Measurements from ENCODE around the gene RPAP2.
"Not testable (repeated sequence)": the region's sequence is repeated elsewhere in the genome, so short reads cannot be mapped to it uniquely, and the experiment has no call there.

The RPAP2 gene

DNA sequence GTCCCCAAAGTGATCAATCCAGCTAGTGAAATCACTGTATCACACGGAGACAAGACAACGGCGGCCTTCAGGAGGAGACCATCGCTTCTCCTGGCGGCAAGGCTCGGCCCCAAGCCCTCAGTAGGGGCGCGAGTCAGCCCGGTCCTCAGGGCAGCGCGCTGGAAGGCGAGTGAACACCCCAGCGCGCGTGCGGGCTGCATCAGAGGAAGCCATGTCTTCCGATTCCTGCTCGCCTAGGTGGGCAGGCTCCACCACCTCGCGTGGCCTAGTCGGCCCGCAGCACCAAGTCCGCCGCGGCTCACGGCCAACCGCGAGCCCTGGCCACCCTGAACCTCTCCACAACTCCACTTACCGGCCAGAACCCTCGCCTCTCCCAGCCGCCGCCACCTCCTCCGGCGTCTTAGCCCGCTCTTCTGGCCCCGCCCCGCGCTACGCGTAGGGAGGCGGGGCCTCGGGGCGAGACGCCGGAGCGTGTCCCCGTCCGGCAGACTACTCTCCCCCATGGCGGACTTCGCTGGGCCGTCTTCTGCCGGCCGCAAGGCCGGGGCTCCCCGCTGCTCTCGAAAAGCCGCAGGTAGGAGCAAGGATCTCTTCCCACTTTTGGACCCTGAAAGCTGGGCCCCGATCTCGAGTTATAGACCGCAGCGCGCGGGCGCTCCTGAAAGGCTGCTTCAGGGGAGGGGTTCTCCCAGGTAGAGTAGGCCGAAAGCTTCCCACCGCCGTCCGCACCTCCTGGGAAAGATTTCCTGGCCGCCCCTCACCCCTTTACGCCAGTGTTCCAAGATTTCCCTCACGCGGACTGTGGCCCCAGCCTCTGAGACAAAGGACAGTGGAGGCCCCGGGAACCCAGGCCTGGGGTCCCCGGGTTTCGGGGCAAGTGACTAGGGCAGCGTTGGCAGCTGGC, at the start of gene RPAP2, which contains the start of gene GLMN:
Gene RPAP2, plus strand, starts transcription at position 487 of the 904 bp plus-strand sequence. Its CDS starts 15 bp downstream, at position 502.
Gene GLMN, minus strand, starts transcription at position 415 of the 904 bp plus-strand sequence. CDS start 988 bp downstream, outside the sequence.
- DNase-seq (ENCODE audit: low spot score) = peak; percentile 87

DNA sequence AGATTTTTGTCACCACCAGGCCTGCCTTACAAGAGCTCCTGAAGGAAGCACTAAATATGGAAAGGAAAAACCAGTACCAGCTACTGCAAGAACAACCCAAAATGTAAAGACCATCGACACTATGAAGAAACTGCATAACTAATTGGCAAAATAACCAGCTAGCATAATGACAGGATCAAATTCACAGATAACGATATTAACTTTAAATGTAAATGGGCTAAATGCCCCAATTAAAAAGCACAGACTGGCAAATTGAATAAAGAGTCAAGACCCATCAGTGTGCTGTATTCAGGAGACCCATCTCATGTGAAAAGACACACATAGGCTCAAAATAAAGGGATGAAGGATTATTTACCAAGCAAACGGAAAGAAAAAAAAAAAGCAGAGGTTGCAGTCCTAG, 44.1 kb upstream of the RPAP2 start:
- DNase-seq (ENCODE audit: low spot score) = not testable (repeated sequence)

DNA sequence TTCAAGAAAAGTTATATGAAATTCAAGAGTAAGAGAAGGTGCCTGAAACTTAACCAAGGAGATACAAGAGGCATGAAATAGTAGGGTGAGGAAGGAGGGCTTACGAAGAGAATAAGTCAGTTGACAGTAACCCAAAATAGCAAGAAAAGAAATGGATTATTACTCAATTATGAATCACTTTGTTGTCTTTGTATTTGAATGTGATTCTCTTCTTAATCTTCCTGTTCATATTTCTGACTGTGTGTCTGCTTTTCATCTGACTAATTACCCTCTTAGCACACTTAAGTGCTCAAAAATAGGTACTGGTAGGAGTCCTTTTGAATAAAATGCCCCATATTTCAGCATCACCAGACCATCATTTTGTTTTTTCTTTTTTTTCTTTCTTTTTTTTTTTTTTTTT, 39.5 kb upstream of the RPAP2 start:
- DNase-seq (ENCODE audit: low spot score) = no peak

DNA sequence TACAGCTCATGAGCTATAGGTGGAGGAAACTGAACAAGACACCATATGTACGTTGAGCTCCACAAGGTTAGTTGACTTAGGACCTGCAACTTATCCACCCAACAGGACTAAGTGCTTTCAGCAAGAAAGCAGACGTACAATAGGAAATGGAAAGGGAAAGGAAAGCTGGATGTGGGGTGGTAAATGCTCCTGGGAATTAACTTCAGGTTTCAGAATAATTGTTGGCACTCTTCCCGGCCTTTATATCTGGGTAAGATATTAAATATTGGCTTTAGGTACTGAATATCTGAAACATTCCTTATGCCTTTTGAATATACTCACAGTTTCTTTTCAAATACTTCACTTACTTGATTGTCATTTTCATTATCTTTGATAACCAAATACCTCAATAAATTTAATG, 36.3 kb upstream of the RPAP2 start:
- no peak for DNase-seq (ENCODE audit: low spot score)

DNA sequence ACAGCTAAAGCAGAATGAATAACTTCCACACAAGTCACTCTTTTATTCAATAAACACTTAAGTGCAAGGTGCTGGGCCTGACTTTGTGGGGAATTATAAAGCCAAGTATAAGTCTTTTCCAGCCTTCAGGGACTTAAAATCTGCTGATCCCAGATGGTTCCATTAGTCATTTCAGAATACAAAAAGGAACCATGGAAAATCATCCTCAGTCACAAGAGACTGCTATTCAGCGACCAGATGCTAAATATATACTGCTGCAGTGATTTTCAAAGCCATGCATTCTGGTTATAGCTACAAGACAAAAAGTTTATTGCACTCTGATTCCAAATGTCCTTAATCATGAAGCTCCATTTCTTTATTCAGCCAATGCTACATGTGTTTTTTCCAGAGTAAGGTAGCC, 25.8 kb upstream of the RPAP2 start:
- no peak for DNase-seq (ENCODE audit: low spot score)

DNA sequence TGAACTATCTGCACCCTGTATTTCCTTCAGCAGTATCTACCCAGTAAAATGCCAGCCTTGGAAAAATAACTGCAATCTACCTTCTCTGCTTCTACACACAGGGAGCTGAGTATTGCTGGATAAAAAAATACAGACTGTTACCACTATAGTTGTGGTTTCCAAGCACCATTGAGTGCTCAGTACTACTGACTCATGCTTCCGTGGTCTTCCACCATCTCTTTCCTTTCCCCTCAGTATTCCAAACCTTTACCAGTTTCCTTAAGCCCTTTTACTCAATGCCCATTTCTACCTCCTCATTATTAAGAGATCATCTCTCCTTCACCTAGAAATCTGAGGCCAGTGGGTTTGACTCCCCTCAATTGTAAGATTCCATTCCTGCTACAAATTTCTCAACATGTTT, 23.9 kb upstream of the RPAP2 start:
- DNase-seq (ENCODE audit: low spot score) = no peak

DNA sequence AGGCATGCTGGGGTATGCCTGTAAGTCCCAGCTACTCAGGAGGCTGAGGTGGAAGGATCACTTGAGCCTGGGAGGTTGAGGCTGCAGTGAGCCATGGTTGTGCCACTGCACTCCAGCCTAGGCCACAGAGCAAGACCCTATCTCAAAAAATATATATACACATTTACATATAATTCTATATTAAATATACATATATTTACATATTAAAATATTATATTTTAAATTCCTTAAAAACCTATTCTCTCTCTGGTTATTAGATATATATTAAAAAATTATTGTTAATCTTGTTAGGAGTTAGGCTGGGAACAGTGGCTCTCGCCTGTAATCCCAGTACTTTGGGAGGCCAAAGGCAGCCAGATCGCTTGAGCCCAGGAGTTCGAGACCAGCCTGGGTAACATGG, 22.8 kb upstream of the RPAP2 start:
- no peak for DNase-seq (ENCODE audit: low spot score)

DNA sequence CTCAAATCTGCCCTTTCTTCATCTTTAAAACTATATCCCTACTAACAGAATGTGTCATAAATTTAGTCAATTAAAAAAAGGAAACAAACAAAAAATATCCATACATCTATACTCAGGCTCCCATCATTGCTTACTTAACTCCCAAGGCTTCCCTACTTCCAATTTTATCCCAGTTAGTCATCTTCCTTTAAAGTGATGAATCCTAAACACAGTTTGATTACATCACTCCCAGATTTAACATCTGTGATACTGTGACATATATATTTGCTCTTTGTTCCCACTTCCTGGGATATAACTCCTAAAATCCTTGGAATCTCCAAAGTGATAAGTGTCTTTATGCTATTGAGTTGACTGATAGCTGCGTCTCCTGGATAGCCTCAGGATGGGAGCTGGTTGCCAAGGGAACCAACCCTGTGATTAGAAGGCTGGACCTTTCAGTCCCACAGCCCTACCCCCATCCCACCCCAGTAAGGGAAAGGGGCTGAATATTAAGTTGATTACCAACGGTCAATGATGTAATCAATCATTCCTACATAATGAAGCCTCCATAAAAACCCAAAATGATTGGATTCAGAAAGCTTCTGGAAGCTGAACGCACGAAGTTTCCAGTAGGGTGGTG, 21.6 kb upstream of the RPAP2 start:
- no peak for DNase-seq (ENCODE audit: low spot score)

DNA sequence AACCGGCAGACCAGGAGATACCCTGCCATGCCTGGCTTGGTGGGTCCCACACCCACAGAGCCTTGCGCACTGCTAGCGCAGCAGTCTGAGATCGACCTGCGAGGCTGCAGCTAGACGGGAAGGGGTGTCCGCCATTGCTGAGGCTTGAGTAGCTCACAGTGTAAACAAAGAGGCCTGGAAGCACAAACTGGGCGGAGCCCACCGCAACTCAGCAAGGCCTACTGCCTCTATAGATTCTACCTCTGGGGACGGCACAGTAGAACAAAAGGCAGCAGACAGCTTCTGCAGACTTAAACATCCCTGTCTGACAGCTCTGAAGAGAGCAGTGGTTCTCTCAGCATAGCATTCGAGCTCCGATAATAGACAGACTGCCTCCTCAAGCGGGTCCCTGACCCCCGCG, 19.1 kb upstream of the RPAP2 start:
- DNase-seq (ENCODE audit: low spot score) = not testable (repeated sequence)

DNA sequence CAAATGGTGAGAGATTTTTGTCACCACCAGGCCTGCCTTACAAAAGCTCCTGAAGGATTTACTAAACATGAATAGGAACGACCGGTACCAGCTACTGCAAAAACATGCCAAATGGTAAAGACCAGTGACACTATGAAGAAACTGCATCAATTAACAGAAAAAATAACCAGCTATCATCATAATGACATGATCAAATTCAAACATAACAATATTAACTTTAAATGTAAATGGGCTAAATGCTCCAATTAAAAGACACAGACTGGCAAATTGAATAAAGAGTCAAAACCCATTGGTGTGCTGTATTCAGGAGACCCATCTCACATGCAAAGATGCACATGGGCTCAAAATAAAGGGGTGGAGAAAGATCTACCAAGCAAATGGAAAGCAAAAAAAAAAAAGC, 17.4 kb upstream of the RPAP2 start:
- DNase-seq (ENCODE audit: low spot score) = not testable (repeated sequence)

DNA sequence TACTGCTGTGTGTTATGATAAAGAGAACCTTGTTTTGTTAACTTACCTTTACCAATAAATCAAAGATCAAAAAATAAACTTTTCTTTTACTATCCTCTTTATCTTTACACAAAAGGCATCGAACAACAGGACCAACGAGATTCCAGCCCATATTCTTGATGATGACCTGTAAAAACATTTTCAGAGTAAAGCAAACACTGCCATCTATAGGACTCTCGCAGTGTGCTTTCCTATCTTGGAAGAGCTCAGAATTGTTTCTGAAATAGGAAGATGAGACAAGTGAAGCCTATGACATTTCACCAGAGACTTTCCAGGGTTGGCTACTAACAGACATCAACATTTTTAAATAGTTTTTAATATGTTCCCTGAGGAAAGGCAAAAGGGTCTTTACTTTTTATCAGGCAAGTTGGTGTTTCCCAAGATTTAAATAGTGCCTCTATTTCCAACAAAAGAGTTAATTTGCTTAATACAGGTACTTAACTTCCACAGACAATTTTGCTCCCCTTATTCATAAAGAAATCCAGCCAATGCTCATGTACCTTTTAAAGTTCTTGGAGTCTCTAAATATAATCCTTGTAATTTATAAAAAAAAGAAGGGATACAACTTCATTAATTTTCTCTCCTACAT, 7.4 kb upstream of the RPAP2 start:
- peak; percentile 61 for DNase-seq (ENCODE audit: low spot score)

DNA sequence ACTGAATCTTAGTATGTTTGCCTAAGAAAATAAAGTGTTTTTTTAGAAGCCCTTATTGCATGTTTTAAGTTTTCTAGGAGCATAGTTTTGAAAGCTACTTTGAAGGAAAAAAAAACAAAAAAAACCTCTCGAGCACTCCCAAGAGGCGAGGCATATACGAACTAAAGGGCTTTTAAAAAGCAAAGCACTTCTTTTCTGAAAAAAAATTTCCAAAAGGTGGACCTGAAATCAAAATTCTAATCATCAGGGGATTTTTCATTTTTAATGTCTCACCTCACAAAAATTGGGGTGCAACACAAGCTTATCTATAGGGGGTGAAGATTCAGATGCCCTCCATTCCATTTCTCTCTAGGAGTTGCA, 666 bp upstream of the RPAP2 start:
- DNase-seq (ENCODE audit: low spot score) = no peak

DNA sequence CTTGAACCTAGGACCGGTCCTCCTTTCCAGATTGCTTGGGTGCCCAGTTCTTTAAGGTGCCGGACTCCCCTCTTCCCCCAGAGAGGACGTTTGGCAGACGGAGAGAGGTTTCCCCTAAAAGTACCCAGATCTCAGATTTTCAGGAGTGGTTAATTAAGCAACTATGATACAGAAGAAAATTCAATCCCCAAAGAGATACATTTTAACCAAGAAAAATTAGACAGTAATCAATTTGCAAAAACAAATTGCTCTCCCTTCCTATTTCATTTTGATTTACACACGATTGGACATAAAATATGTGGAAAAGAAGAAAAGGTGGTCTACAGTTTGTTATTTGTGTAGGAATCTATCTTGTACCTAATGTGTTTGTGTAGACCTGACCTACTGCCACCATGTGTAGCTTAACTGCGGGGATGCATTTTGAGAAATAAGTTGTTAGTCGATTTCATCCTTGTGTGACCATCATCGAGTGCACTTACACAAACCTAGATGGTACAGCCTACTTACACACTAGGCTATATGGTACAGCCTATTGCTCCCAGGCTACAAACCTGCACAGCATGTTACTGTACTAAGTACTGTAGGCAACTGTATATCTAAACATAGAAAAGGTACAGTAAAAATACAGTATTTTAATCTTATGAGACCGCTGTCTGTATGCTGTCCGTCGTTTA, 755 bp downstream of the RPAP2 start:
- no peak for DNase-seq (ENCODE audit: low spot score)

DNA sequence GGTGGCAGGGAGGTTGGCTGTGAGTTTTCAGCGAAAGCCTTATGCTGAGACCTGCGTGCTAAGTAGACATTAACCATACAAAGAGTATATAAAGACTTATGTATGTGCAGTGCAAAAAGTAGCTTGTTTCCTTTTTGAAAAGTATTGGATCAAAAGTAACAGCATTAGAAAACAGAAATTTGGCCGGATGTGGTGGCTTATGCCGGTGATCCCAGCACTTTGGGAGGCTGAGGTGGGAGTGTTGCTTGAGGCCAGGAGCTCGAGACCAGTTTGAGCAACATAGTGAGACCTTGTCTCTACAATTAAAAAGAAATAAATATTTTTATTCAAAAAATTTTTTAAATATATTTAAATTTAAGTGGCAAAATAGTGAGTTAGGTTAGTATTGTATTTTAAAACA, 2.2 kb downstream of the RPAP2 start:
- no peak for DNase-seq (ENCODE audit: low spot score)

DNA sequence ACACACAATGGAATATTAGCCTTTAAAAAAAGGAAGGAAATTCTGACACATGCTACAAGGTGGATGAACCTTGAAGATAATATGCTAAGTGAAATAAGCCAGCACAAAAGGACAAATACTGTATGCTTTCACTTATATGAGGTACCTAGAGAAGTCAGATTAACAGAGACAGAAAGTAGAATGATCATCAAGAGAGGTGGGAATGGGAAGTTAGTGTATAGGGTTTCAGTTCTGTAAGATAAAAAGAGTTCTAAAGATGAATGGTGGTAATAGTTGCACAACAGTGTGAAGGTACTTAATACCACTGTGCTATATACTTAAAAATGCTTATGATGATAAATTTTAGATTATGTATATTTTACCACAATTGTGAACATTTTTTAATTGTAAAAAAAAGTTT, 7.2 kb downstream of the RPAP2 start:
- DNase-seq (ENCODE audit: low spot score) = no peak

DNA sequence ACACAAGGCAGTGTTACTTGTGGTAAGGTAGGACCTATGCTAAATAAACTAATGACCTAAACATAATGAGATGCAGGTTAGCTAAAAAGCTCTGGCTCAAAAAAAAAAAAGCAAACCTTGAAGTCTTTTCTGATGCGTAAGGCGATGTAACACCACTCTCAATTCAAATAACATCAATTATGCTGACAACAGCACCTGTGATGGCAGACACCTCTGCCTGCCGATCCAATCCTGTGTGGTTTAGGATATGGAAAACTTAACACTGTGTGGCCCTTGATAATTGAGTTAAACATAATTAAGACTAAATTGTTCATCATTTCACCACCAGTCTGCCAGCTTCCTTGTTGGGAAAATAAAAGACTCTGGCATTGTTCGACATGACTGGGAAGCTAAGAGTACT, 9.1 kb downstream of the RPAP2 start:
- DNase-seq (ENCODE audit: low spot score) = no peak

DNA sequence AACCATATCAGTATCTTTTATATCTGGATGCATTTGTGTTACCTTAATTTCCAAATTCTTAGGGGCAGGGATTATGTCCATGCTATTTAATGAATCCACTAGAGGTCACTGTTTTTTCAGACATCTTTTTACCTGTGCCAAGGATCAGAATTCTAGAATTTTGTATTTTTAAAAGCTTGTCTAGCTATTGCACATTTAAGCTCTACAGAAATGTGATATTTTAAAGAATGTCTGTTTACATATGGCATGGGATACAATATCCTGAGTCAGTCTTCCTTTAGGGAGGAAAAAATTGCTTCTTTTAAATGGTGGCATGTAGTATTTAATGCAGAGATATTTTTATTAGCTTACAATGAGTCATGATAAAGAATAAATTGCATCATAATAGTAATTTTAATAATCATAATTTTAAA, 11.3 kb downstream of the RPAP2 start:
- DNase-seq (ENCODE audit: low spot score) = peak; percentile 20

DNA sequence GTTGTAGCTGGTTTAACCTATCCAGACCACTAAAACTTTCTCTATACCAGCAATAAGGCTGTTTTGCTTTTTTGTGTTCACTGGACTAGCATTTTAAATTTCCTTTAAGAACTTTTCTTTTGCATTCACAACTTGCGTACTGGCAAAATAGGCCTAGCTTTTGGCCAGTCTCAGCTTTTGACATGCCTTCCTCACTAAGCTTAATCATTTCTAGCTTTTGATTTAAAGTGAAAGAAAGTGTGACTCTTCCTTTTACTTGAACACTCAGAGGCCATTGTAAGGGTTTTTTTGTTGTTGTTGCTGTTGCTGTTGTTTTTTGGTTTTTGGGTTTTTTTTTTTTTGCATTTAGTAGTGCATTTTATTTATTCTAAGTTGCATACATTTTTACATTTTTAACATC, 15.2 kb downstream of the RPAP2 start:
- DNase-seq (ENCODE audit: low spot score) = no peak

DNA sequence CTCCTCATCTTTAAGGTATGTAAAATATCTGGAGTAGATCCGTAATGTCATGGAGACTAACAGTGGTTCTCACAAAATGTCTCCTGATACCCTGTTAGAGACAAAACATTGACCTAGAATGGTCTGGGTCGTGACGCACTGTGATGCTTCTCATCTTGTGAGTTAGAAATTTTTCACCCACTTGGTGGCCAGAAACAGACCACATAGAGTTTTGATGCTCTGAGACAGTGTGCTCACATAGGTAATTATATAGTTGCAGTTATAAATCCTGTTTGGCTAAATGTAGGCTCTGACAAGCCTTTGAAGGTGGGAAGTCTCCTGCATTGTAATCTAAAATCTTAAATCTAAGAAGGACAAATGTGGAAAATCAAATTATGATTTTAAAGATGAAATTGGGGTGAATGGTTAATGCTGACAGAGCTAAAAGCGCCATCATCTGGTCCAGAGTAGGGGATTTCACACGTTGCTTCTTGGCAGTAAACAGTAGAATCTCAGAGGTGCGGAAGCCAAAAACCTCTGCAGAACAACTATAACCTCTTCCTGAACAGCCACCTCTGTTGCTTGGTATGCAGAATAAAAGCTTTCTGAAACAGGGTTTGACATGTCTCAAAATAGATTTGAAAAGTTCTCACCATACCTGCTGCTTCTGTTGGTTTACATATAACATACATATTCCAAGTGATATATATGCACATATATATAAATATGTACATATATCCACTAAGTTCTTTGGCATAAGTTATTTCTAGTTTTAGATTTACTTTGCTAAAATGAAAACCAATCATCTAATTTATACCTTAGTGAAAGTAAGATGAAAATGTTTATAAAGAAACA, 17.1 kb downstream of the RPAP2 start:
- no peak for DNase-seq (ENCODE audit: low spot score)

DNA sequence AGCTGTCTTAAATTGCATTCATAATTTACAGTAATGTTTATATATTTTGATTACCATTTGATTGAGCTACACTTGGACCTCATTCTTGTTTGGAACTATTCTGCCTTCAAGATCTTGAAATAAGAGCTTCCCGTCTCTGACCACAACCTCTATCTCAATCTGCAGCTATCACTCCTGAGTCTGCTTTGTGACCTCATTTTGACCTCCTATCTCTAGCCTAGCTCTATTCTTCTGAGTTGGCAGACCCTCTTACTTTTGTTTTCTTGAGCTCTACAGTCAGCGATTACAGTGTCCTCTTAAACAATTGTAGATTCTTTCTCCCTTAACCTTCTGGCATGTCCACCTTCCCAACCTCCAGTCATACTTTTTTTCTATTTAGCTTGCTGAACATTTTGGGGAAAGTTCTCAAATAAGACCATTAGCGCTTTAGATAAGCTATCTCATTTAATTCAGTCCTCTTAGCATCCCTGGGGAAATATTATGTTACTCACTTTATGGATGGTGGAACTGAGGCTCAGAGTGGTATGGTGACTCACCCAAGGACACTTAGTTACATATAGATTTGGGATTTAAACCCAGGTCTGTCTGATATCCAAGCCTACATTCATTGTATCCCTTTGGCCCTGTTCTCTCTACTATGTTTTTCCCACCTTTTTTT, 19.1 kb downstream of the RPAP2 start:
- no peak for DNase-seq (ENCODE audit: low spot score)

Measured in globus pallidus (tissue), 1 donor.